ENCODE results near the gene GAS2L1.

- no peak for TF ChIP-seq CTCF (IDR thresholded peaks at IDR 0.05)
- no peak for TF ChIP-seq ZFX (IDR thresholded peaks at IDR 0.05; ENCODE audit: borderline replicate concordance)
These were observed 38.5 kb upstream of the GAS2L1 start, which contains the start of the genes EWSR1 and RHBDD3 for GRCh38 chr22:29267858-29268510.

Data from 22Rv1 (cell line).